C4-2B (cell line): ENCODE measurements around the gene COL4A2.

Experiments
- CTCF ChIP-seq: fragments of 450-650 bp; conservative IDR thresholded peaks from 2 replicates; pipeline ENCODE4 v1.5.1; 2017; ENCODE audit warnings: mild to moderate bottlenecking
- ZFX ChIP-seq: fragments of 450-650 bp; IDR thresholded peaks from 2 replicates; pipeline ENCODE4 v1.6.1; 2017

- no peak for TF ChIP-seq ZFX
- TF ChIP-seq CTCF: no peak
Measured at GRCh38 chr13:110336108-110336507, 29.0 kb downstream of the COL4A2 start.
